Fibroblast of lung (primary cell): ENCODE measurements around the gene PRLR.

ENCODE experiments used
- CTCF ChIP-seq, 2 donors: IDR thresholded peaks in 1 of 2; conservative IDR thresholded peaks in 1 of 2; 1 replicate in 1 of 2; 2 replicates in 1 of 2; pipeline ENCODE4 v1.5.1; 2011 to 2012; ENCODE audit warnings: low read length in 2 of 2, control low read depth in 1 of 2, inconsistent platforms in 1 of 2, low read depth in 1 of 2, mild to moderate bottlenecking in 1 of 2
- EZH2 ChIP-seq: IDR thresholded peaks from 2 replicates; pipeline ENCODE4 v1.5.1; 2012; ENCODE audit warnings: low read length, control low read depth, mild to moderate bottlenecking; ENCODE audit errors: missing control alignments

GRCh38 chr5:35164860-35165542 is 65.3 kb downstream of the PRLR start:
- TF ChIP-seq CTCF (conservative IDR thresholded peaks at IDR 0.05 in 1 of 2, IDR thresholded peaks at IDR 0.05 in 1 of 2; ENCODE audit: low read depth in 1 of 2, low read length in 2 of 2), result no peak
- TF ChIP-seq EZH2, result no peak
